Loucy (cell line): ENCODE results near the gene TTC21A.

Experiments used
- H2AFZ ChIP-seq: fragments of 200-600 bp; sonication (generic); 2 replicates; pipeline ENCODE4 v1.6.0; 2016; ENCODE audit warnings: antibody characterized with exemption, mild to moderate bottlenecking, low read length, moderate library complexity
- H3F3A ChIP-seq: fragments of 200-600 bp; 2 replicates; pipeline ENCODE4 v1.6.0; 2016; ENCODE audit warnings: antibody characterized with exemption, low read depth, mild to moderate bottlenecking
- H3K27me3 ChIP-seq: fragments of 200-600 bp; sonication (generic); 2 replicates; pipeline ENCODE4 v1.6.1; 2014; ENCODE audit warnings: low read length, mild to moderate bottlenecking; ENCODE audit not compliant: insufficient read depth, poor library complexity, severe bottlenecking
- H3K36me3 ChIP-seq: fragments of 200-600 bp; sonication (generic); 2 replicates; pipeline ENCODE4 v1.6.1; 2016; ENCODE audit warnings: low read length; ENCODE audit not compliant: insufficient read depth
- H3K4me1 ChIP-seq: fragments of 200-600 bp; sonication (generic); 2 replicates; pipeline ENCODE4 v1.5.1; 2014; ENCODE audit warnings: low read length, mild to moderate bottlenecking; ENCODE audit not compliant: insufficient read depth, poor library complexity, severe bottlenecking
- H3K4me2 ChIP-seq: fragments of 200-600 bp; sonication (generic); 2 replicates; pipeline ENCODE4 v1.6.0; 2014; ENCODE audit warnings: antibody characterized with exemption, low read length, low read depth, mild to moderate bottlenecking; ENCODE audit not compliant: poor library complexity, severe bottlenecking
- H3K4me3 ChIP-seq: fragments of 200-600 bp; sonication (generic); 2 replicates; pipeline ENCODE4 v1.5.1; 2014; ENCODE audit warnings: low read length, mild to moderate bottlenecking, mixed read lengths; ENCODE audit not compliant: poor library complexity, severe bottlenecking
- H3K79me2 ChIP-seq: fragments of 200-600 bp; sonication (generic); 2 replicates; pipeline ENCODE4 v1.6.1; 2014; ENCODE audit warnings: low read length; ENCODE audit not compliant: insufficient read depth
- H3K9ac ChIP-seq: fragments of 200-600 bp; sonication (generic); 2 replicates; pipeline ENCODE4 v1.6.0; 2014; ENCODE audit warnings: mild to moderate bottlenecking, low read depth, low read length, moderate library complexity; ENCODE audit not compliant: poor library complexity, severe bottlenecking
- H3K9me2 ChIP-seq: fragments of 200-600 bp; sonication (generic); replicated peaks from 2 replicates; pipeline ENCODE4 v1.6.1; 2016; ENCODE audit warnings: low read depth, low read length, mixed read lengths
- H3K9me3 ChIP-seq: fragments of 200-600 bp; sonication (generic); 2 replicates; pipeline ENCODE4 v1.6.1; 2014; ENCODE audit warnings: mild to moderate bottlenecking, antibody characterized with exemption, low read length, low read depth; ENCODE audit not compliant: insufficient read depth
- H4K20me1 ChIP-seq: fragments of 200-600 bp; sonication (generic); 2 replicates; pipeline ENCODE4 v1.6.0; 2014; ENCODE audit warnings: antibody characterized with exemption, low read length, mild to moderate bottlenecking; ENCODE audit not compliant: insufficient read depth, poor library complexity, severe bottlenecking
- EZH2phosphoT487 ChIP-seq: fragments of 200-600 bp; IDR thresholded peaks from 2 replicates; pipeline ENCODE4 v1.6.1; 2018; ENCODE audit warnings: antibody characterized with exemption, mild to moderate bottlenecking, moderate library complexity, borderline replicate concordance
- TF ChIP-seq, protein P1 (sequence below): fragments of 200-600 bp; sonication (generic); conservative IDR thresholded peaks from 2 replicates; pipeline ENCODE4 v1.5.1; 2014; ENCODE audit warnings: mild to moderate bottlenecking, antibody characterized with exemption, low read length

Gene TTC21A

DNA sequence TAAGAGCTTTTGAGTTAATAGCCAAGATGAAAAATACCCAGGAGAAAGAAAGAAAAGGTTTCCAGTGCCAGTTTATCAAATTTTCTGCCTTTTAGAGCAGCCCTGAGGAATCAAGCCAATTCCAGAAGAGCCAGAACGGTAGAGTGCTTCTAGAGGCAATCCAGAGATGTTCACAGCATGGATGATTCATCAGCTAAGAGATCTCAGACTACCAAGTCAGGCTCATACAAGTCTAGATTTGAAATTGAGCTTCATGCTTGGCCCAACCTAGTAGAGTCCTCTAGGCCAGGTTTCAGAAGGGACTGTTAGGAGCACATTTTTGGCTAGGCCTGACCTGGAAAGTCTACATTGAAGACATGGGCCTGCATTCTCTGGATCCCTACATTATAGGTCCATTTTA is 40.2 kb upstream of the TTC21A start:
- no peak overlapping the region for H3K4me2 ChIP-seq

DNA sequence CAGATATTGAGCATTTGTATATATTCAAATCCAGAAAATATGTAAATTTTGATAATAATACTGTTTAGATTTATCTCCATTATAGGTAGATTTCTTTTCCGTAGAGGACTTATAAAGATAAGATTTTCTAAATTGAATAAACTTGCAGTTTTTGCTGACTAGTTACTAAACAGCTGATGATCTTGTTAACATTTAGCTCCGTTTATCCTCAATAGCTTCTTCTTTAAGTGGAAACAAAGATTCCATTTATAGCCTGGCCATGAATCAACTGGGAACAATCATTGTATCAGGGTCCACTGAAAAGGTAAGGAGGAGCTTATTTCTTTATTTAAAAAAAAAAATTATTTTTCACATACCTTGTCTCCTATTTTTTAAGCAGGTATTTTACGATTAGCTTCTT is 38.9 kb upstream of the TTC21A start:
- H3K4me1 ChIP-seq, result peaks cover 3% of the 10 kb centered on the region
- H3F3A ChIP-seq, result no peaks in the 10 kb centered on the region
- H3K9me3 ChIP-seq, result no peaks in the 10 kb centered on the region
- H3K36me3 ChIP-seq, result peaks cover 83% of the 10 kb centered on the region
- H3K79me2 ChIP-seq, result peaks cover 2% of the 10 kb centered on the region; the same call in 1 of the 2 replicates
- H4K20me1 ChIP-seq, result peaks cover 5% of the 10 kb centered on the region
- H3K27me3 ChIP-seq, result no peaks in the 10 kb centered on the region
- H2AFZ ChIP-seq, result no peak overlapping the region
- H3K4me2 ChIP-seq, result no peak overlapping the region
- no peak overlapping the region for H3K9ac ChIP-seq
- no peak overlapping the region for H3K4me3 ChIP-seq
- H3K9me2 ChIP-seq, result no peaks in the 10 kb centered on the region
- TF ChIP-seq EZH2phosphoT487, result no peak
- TF ChIP-seq, protein P1, sequence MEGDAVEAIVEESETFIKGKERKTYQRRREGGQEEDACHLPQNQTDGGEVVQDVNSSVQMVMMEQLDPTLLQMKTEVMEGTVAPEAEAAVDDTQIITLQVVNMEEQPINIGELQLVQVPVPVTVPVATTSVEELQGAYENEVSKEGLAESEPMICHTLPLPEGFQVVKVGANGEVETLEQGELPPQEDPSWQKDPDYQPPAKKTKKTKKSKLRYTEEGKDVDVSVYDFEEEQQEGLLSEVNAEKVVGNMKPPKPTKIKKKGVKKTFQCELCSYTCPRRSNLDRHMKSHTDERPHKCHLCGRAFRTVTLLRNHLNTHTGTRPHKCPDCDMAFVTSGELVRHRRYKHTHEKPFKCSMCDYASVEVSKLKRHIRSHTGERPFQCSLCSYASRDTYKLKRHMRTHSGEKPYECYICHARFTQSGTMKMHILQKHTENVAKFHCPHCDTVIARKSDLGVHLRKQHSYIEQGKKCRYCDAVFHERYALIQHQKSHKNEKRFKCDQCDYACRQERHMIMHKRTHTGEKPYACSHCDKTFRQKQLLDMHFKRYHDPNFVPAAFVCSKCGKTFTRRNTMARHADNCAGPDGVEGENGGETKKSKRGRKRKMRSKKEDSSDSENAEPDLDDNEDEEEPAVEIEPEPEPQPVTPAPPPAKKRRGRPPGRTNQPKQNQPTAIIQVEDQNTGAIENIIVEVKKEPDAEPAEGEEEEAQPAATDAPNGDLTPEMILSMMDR, result no peak

More for the DNA sequence above, 40.2 kb upstream of the TTC21A start:
- Histone ChIP-seq H3K27me3 (no peaks in the 10 kb centered on the region), H3K36me3 (peaks cover 71% of the 10 kb centered on the region), H3K9ac (no peak overlapping the region), H4K20me1 (peaks cover 5% of the 10 kb centered on the region), H3K9me2 (no peaks in the 10 kb centered on the region), H3K79me2 (peaks cover 13% of the 10 kb centered on the region; the same call in 1 of the 2 replicates), H3K4me1 (peaks cover 11% of the 10 kb centered on the region), H3K4me3 (no peak overlapping the region), H3K9me3 (no peaks in the 10 kb centered on the region), H2AFZ (no peak overlapping the region), H3F3A (no peaks in the 10 kb centered on the region)
- TF ChIP-seq EZH2phosphoT487, result no peak
- TF ChIP-seq, protein P1, result no peak

DNA sequence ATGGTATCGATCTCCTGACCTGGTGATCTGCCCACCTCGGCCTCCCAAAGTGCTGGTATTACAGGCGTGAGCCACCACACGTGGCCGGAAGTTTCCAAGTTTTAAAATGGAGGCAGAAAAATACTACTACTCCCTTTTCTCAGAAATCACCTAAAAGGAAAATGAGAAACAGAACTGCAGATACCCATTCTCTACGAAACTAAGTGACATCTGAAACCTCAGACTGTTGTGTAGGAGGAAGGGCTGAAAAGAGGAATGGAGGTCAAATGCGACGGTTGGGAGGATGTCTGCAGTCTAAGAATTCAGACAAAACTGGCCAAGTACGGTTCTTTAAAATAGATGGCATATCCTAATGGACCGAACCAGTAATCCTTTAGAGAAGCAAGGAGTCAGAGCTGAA is 31.6 kb upstream of the TTC21A start:
- no peak for TF ChIP-seq EZH2phosphoT487
- TF ChIP-seq, protein P1, result no peak
- Histone ChIP-seq H3K9me2 (no peaks in the 10 kb centered on the region), H3K79me2 (no peaks in the 10 kb centered on the region), H3K36me3 (peaks cover 83% of the 10 kb centered on the region), H3K27me3 (no peaks in the 10 kb centered on the region), H3K4me3 (no peak overlapping the region), H3K9ac (no peak overlapping the region), H3K4me1 (no peaks in the 10 kb centered on the region), H3K9me3 (no peaks in the 10 kb centered on the region), H3F3A (no peaks in the 10 kb centered on the region), H4K20me1 (no peaks in the 10 kb centered on the region), H3K4me2 (no peak overlapping the region), H2AFZ (no peak overlapping the region)
